GM23338 (cell line): ENCODE measurements around the gene IRF2. TPM values are rescaled to one million over a fixed set of nuclear protein-coding genes. Genes with fewer than 3 reads are reported as not detected.

Source experiments
- ATAC-seq: fragments of 200-7000 bp; cut with Tn5 transposase; 3 replicates; pipeline ENCODE4 v1.9.1; 2020
- DNase-seq: peaks from one replicate; pipeline ENCODE4 v3.0.0-alpha.2; 2015; ENCODE audit warnings: low spot score
- H2AFZ ChIP-seq: fragments of 200-600 bp; sonication (generic); 2 replicates; pipeline ENCODE4 v1.8.0; 2016; ENCODE audit warnings: antibody characterized with exemption, mild to moderate bottlenecking, moderate library complexity
- H3F3A ChIP-seq: fragments of 200-600 bp; sonication (generic); replicated peaks from 2 replicates; pipeline ENCODE4 v1.8.0; 2017; ENCODE audit warnings: antibody characterized with exemption, mixed run types, low read depth
- H3K27ac ChIP-seq: fragments of 200-600 bp; sonication (generic); 2 replicates; pipeline ENCODE4 v1.6.1; 2016; ENCODE audit warnings: low read depth
- H3K27me3 ChIP-seq: fragments of 200-600 bp; sonication (generic); 2 replicates; pipeline ENCODE4 v1.8.0; 2016; ENCODE audit warnings: mild to moderate bottlenecking, mixed run types, moderate library complexity; ENCODE audit not compliant: insufficient read depth
- H3K36me3 ChIP-seq: fragments of 200-600 bp; sonication (generic); 2 replicates; pipeline ENCODE4 v1.8.0; 2016; ENCODE audit warnings: mild to moderate bottlenecking; ENCODE audit not compliant: insufficient read depth
- H3K4me1 ChIP-seq: fragments of 200-600 bp; sonication (generic); 2 replicates; pipeline ENCODE4 v1.8.0; 2016; ENCODE audit warnings: mild to moderate bottlenecking, moderate library complexity; ENCODE audit not compliant: insufficient read depth
- H3K4me2 ChIP-seq: fragments of 200-600 bp; sonication (generic); 2 replicates; pipeline ENCODE4 v1.7.1; 2017; ENCODE audit warnings: mixed run types
- H3K4me3 ChIP-seq: fragments of 200-600 bp; sonication (generic); 2 replicates; pipeline ENCODE4 v1.6.1; 2016; ENCODE audit warnings: mixed run types
- H3K79me2 ChIP-seq: fragments of 200-600 bp; sonication (generic); replicated peaks from 2 replicates; pipeline ENCODE4 v1.8.0; 2017; ENCODE audit warnings: mild to moderate bottlenecking; ENCODE audit not compliant: insufficient read depth
- H3K9me2 ChIP-seq: fragments of 200-600 bp; sonication (generic); 2 replicates; pipeline ENCODE4 v1.8.0; 2017; ENCODE audit not compliant: insufficient read depth
- H4K20me1 ChIP-seq: fragments of 200-600 bp; sonication (generic); replicated peaks from 2 replicates; pipeline ENCODE4 v1.8.0; 2017; ENCODE audit warnings: mild to moderate bottlenecking; ENCODE audit not compliant: insufficient read depth
- H3K27ac Mint-ChIP-seq: 2 replicates; pipeline ENCODE4 v1.8.0; 2020; ENCODE audit warnings: inconsistent platforms, mild to moderate bottlenecking, moderate library complexity, mixed read lengths
- H3K27me3 Mint-ChIP-seq: 3 replicates; pipeline ENCODE4 v1.8.0; 2022; ENCODE audit warnings: low read depth, mild to moderate bottlenecking, moderate library complexity, mixed read lengths, inconsistent platforms; ENCODE audit not compliant: insufficient read depth, poor library complexity
- H3K36me3 Mint-ChIP-seq: 3 replicates; pipeline ENCODE4 v1.8.0; 2021; ENCODE audit warnings: low read depth, mild to moderate bottlenecking, inconsistent platforms, moderate library complexity, mixed read lengths
- H3K4me1 Mint-ChIP-seq: 3 replicates; pipeline ENCODE4 v1.8.0; 2020; ENCODE audit warnings: mild to moderate bottlenecking, inconsistent platforms, mixed read lengths
- H3K4me3 Mint-ChIP-seq: 3 replicates; pipeline ENCODE4 v1.8.0; 2021; ENCODE audit warnings: moderate library complexity, mild to moderate bottlenecking, inconsistent platforms, mixed read lengths
- H3K9me3 Mint-ChIP-seq: 3 replicates; pipeline ENCODE4 v1.8.0; 2020; ENCODE audit warnings: moderate library complexity, mild to moderate bottlenecking, inconsistent platforms, mixed read lengths
- CTCF ChIP-seq, 2 experiments: fragments of 200-600 bp in 1 of 2; sonication (generic) in 1 of 2; conservative IDR thresholded peaks; 2 replicates each; pipeline versions ENCODE4 v1.5.1 to v1.6.1; 2016 to 2017; ENCODE audit warnings: antibody characterized with exemption in 2 of 2, low read depth in 2 of 2, mild to moderate bottlenecking in 2 of 2, moderate library complexity in 1 of 2
- ETS1 ChIP-seq: IDR thresholded peaks from 2 replicates; pipeline ENCODE4 v1.6.1; 2016; ENCODE audit warnings: antibody characterized with exemption
- EZH2 ChIP-seq: fragments of 200-600 bp; sonication (generic); IDR thresholded peaks from one replicate; pipeline ENCODE4 v1.8.0; 2017; ENCODE audit warnings: antibody characterized with exemption, mild to moderate bottlenecking, low read depth; ENCODE audit not compliant: unreplicated experiment
- EZH2phosphoT487 ChIP-seq: fragments of 200-600 bp; sonication (generic); IDR thresholded peaks from one replicate; pipeline ENCODE4 v1.8.1; 2018; ENCODE audit warnings: antibody characterized with exemption; ENCODE audit not compliant: unreplicated experiment
- JUNB ChIP-seq: IDR thresholded peaks from one replicate; pipeline ENCODE4 v1.6.1; 2016; ENCODE audit warnings: antibody characterized with exemption; ENCODE audit not compliant: unreplicated experiment
- NANOG ChIP-seq: IDR thresholded peaks from 2 replicates; pipeline ENCODE4 v1.6.1; 2016; ENCODE audit warnings: antibody characterized with exemption, borderline replicate concordance
- REST ChIP-seq: IDR thresholded peaks from one replicate; pipeline ENCODE4 v1.6.1; 2018; ENCODE audit warnings: antibody characterized with exemption; ENCODE audit not compliant: unreplicated experiment
- STAT1 ChIP-seq: IDR thresholded peaks from one replicate; pipeline ENCODE4 v1.6.1; 2016; ENCODE audit warnings: antibody characterized with exemption; ENCODE audit not compliant: unreplicated experiment
- ZNF114 ChIP-seq: fragments of 250-450 bp; sonication (Bioruptor Pico); IDR thresholded peaks from 2 replicates; pipeline ENCODE4 v1.5.0; 2020; ENCODE audit warnings: mild to moderate bottlenecking, moderate library complexity
- ZNF462 ChIP-seq: fragments of 250-450 bp; sonication (Bioruptor Pico); IDR thresholded peaks from 2 replicates; pipeline ENCODE4 v1.5.0; 2020; ENCODE audit warnings: mild to moderate bottlenecking, moderate library complexity
- polyA plus RNA-seq: library from polyadenylated mRNA; unstranded; fragments of >200 nt; fragmentation: Nextera tagmentation; extraction: Ambion mirVana; gene quantifications from 2 replicates; pipeline ENCODE4 v1.2.1, GENCODE V29; 2016
- total RNA-seq: library from RNA; depleted of rRNA; stranded (reverse); fragments of >200 nt; shearing (Covaris generic); gene quantifications from 2 replicates; pipeline ENCODE4 v1.2.3, GENCODE V29; 2014

Gene IRF2
- total and polyA plus RNA-seq, 2 experiments from 2014 or later: 14.7 to 15.0 TPM

- Mint-ChIP-seq H3K36me3 (no peaks in the 10 kb centered on the region; the same call in 2 of the 3 replicates), H3K9me3 (no peaks in the 10 kb centered on the region), H3K27me3 (peaks cover 8% of the 10 kb centered on the region), H3K27ac (no peak overlapping the region), H3K4me1 (peaks cover 75% of the 10 kb centered on the region), H3K4me3 (no peak overlapping the region)
- H3K27ac ChIP-seq: no peak overlapping the region
- H3K27me3 ChIP-seq: no peaks in the 10 kb centered on the region
- TF ChIP-seq CTCF (conservative IDR thresholded peaks at IDR 0.05; ENCODE audit: low read depth in 2 of 2) (no peak), ETS1 (no peak), STAT1 (no peak), NANOG (no peak), REST (no peak), ZNF114 (CRISPR knock-in tag) (no peak), JUNB (no peak), ZNF462 (CRISPR knock-in tag) (no peak), EZH2 (no peak), EZH2phosphoT487 (no peak)
- no peaks in the 10 kb centered on the region; the same call in 1 of the 2 replicates for H3F3A ChIP-seq
- no peaks in the 10 kb centered on the region for H3K9me2 ChIP-seq
- DNase-seq: no peak
- peaks cover 93% of the 10 kb centered on the region for H3K79me2 ChIP-seq
- ATAC-seq: no peak
- no peak overlapping the region for H3K4me2 ChIP-seq
- H4K20me1 ChIP-seq: peaks cover 5% of the 10 kb centered on the region; the same call in 1 of the 2 replicates
- no peak overlapping the region for H2AFZ ChIP-seq
- no peaks in the 10 kb centered on the region for H3K36me3 ChIP-seq
- peaks cover 67% of the 10 kb centered on the region for H3K4me1 ChIP-seq
- H3K4me3 ChIP-seq: no peak overlapping the region
These were observed 21.6 kb downstream of the IRF2 start for GRCh38 chr4:184452740-184453139.
